Activated naive CD8-positive, alpha-beta T cell treated with anti-CD3 and anti-CD28 coated beads, Interleukin-2, amount 10 ng/mL, durations not matched to agents 7 days and 5 days (primary cell): ENCODE results near the gene OR4D1. TPM values are rescaled to one million over a fixed set of nuclear protein-coding genes. Genes with fewer than 3 reads are reported as not detected.
"Not testable (repeated sequence)": the region's sequence is repeated elsewhere in the genome, so short reads cannot be mapped to it uniquely, and the experiment has no call there.

ENCODE experiments used
- ATAC-seq: fragments of 150-1000 bp; cut with Tn5 transposase; one replicate; pipeline ENCODE4 v1.10.0; 2021; ENCODE audit warnings: low read depth, moderate library complexity
- POLR2A ChIA-PET: fragments of 350-600 bp; sonication (Branson Sonifier 250); formaldehyde crosslinking; loops from one replicate; lab custom pipeline; 2021; ENCODE audit warnings: antibody characterized with exemption; lab: Charles Lee
- DNase-seq: peaks from one replicate; pipeline ENCODE4 v3.0.0; 2021
- H3K27ac Mint-ChIP-seq: one replicate; pipeline ENCODE4 v1.8.0; 2022; ENCODE audit warnings: mild to moderate bottlenecking, mixed read lengths
- H3K27me3 Mint-ChIP-seq: one replicate; pipeline ENCODE4 v1.8.0; 2022; ENCODE audit warnings: mild to moderate bottlenecking, moderate library complexity, mixed read lengths
- H3K36me3 Mint-ChIP-seq: one replicate; pipeline ENCODE4 v1.8.0; 2021; ENCODE audit warnings: mild to moderate bottlenecking, mixed read lengths
- H3K4me1 Mint-ChIP-seq: one replicate; pipeline ENCODE4 v1.8.0; 2021; ENCODE audit warnings: mixed read lengths
- H3K4me3 Mint-ChIP-seq: one replicate; pipeline ENCODE4 v1.8.0; 2022; ENCODE audit warnings: mild to moderate bottlenecking, moderate library complexity, mixed read lengths
- H3K9me3 Mint-ChIP-seq: one replicate; pipeline ENCODE4 v1.8.0; 2021; ENCODE audit warnings: mixed read lengths
- total RNA-seq, 2 experiments: library from RNA; stranded (reverse); gene quantifications; one replicate each; pipeline ENCODE4 v1.2.3, GENCODE V29; 2021

Gene OR4D1
- total RNA-seq = under 1 TPM; 0.65 to 0.72 TPM

GRCh38 chr17:58147930-58148434 lies at the start of gene OR4D1:
Gene OR4D1 (plus strand): TSS chr17:58148384. CDS start chr17:58155154, 6,770 bp downstream.
- ATAC-seq (no peak), DNase-seq (no peak)
- Mint-ChIP-seq H3K4me1 (peaks cover 11% of the 10 kb centered on the region), H3K27me3 (peaks cover 14% of the 10 kb centered on the region), H3K9me3 (peaks cover 19% of the 10 kb centered on the region), H3K4me3 (no peak within 1 kb of the TSS), H3K27ac (no peak within 1 kb of the TSS), H3K36me3 (peaks cover 10% of the 10 kb centered on the region)
- POLR2A ChIA-PET = interaction anchor here (0.9 kb wide), 1 partner anchor 124 kb away, joined by 6 read pairs; no protein-coding TSS in a partner anchor

- POLR2A ChIA-PET = no interaction called here
- H3K36me3 Mint-ChIP-seq = peaks cover 3% of the 10 kb centered on the region
- peaks cover 8% of the 10 kb centered on the region for H3K4me1 Mint-ChIP-seq
- no peak overlapping the region for H3K27ac Mint-ChIP-seq
- H3K4me3 Mint-ChIP-seq = no peak overlapping the region
- no peaks in the 10 kb centered on the region for H3K9me3 Mint-ChIP-seq
- no peak for ATAC-seq
- no peak for DNase-seq
- H3K27me3 Mint-ChIP-seq = peaks cover 4% of the 10 kb centered on the region
Observed at GRCh38 chr17:58100506-58100905, 47.7 kb upstream of the OR4D1 start.

- H3K27ac Mint-ChIP-seq, ATAC-seq, H3K4me3 Mint-ChIP-seq, H3K4me1 Mint-ChIP-seq, H3K36me3 Mint-ChIP-seq, H3K27me3 Mint-ChIP-seq, H3K9me3 Mint-ChIP-seq, POLR2A ChIA-PET, DNase-seq: not testable (repeated sequence)
Observed at GRCh38 chr17:58101898-58102297, 46.3 kb upstream of the OR4D1 start.

- POLR2A ChIA-PET = no interaction called here
- DNase-seq (no peak), ATAC-seq (no peak)
- Mint-ChIP-seq H3K27ac (no peak overlapping the region), H3K36me3 (no peaks in the 10 kb centered on the region), H3K4me3 (no peak overlapping the region), H3K9me3 (no peaks in the 10 kb centered on the region), H3K27me3 (peaks cover 10% of the 10 kb centered on the region), H3K4me1 (peaks cover 1% of the 10 kb centered on the region)
Observed at GRCh38 chr17:58105093-58105492, 43.1 kb upstream of the OR4D1 start.

- POLR2A ChIA-PET = interaction anchor here (0.7 kb wide), 1 partner anchor 93 kb away, joined by 3 read pairs; no protein-coding TSS in a partner anchor
- H3K4me1 Mint-ChIP-seq = no peaks in the 10 kb centered on the region
- H3K36me3 Mint-ChIP-seq = no peaks in the 10 kb centered on the region
- H3K9me3 Mint-ChIP-seq = no peaks in the 10 kb centered on the region
- H3K4me3 Mint-ChIP-seq = no peak overlapping the region
- no peak overlapping the region for H3K27ac Mint-ChIP-seq
- ATAC-seq (no peak), DNase-seq (no peak)
- peaks cover 12% of the 10 kb centered on the region for H3K27me3 Mint-ChIP-seq
Observed at GRCh38 chr17:58107306-58107705, 40.9 kb upstream of the OR4D1 start.

- POLR2A ChIA-PET = no interaction called here
- H3K4me3 Mint-ChIP-seq = no peak overlapping the region
- peaks cover 15% of the 10 kb centered on the region for H3K27me3 Mint-ChIP-seq
- no peaks in the 10 kb centered on the region for H3K36me3 Mint-ChIP-seq
- DNase-seq (no peak), ATAC-seq (no peak)
- H3K27ac Mint-ChIP-seq = no peak overlapping the region
- no peaks in the 10 kb centered on the region for H3K9me3 Mint-ChIP-seq
- peaks cover 4% of the 10 kb centered on the region for H3K4me1 Mint-ChIP-seq
Observed at GRCh38 chr17:58109197-58109596, 39.0 kb upstream of the OR4D1 start.

GRCh38 chr17:58110012-58110411 lies 38.2 kb upstream of the OR4D1 start:
- Mint-ChIP-seq H3K27ac (no peak overlapping the region), H3K9me3 (no peaks in the 10 kb centered on the region), H3K36me3 (no peaks in the 10 kb centered on the region), H3K27me3 (peaks cover 11% of the 10 kb centered on the region), H3K4me1 (peaks cover 4% of the 10 kb centered on the region), H3K4me3 (no peak overlapping the region)
- no peak for DNase-seq
- POLR2A ChIA-PET = no interaction called here
- no peak for ATAC-seq

- ATAC-seq (no peak), DNase-seq (no peak)
- H3K27me3 Mint-ChIP-seq = peaks cover 11% of the 10 kb centered on the region
- H3K27ac Mint-ChIP-seq = no peak overlapping the region
- no peak overlapping the region for H3K4me3 Mint-ChIP-seq
- no peaks in the 10 kb centered on the region for H3K9me3 Mint-ChIP-seq
- POLR2A ChIA-PET = no interaction called here
- H3K4me1 Mint-ChIP-seq = peaks cover 4% of the 10 kb centered on the region
- no peaks in the 10 kb centered on the region for H3K36me3 Mint-ChIP-seq
Observed at GRCh38 chr17:58111676-58112075, 36.5 kb upstream of the OR4D1 start.

- no peak overlapping the region for H3K27ac Mint-ChIP-seq
- no peaks in the 10 kb centered on the region for H3K9me3 Mint-ChIP-seq
- peak; percentile 73 for ATAC-seq
- H3K4me1 Mint-ChIP-seq = peaks cover 4% of the 10 kb centered on the region
- POLR2A ChIA-PET = interaction anchor here (0.7 kb wide), 1 partner anchor 117 kb away, joined by 3 read pairs; no protein-coding TSS in a partner anchor
- DNase-seq = peak; percentile 80
- H3K36me3 Mint-ChIP-seq = no peaks in the 10 kb centered on the region
- no peak overlapping the region for H3K4me3 Mint-ChIP-seq
- H3K27me3 Mint-ChIP-seq = peaks cover 10% of the 10 kb centered on the region
Observed at GRCh38 chr17:58112970-58113631, 35.1 kb upstream of the OR4D1 start.

GRCh38 chr17:58113947-58114346 lies 34.2 kb upstream of the OR4D1 start:
- no peaks in the 10 kb centered on the region for H3K36me3 Mint-ChIP-seq
- DNase-seq = no peak
- H3K27ac Mint-ChIP-seq = no peak overlapping the region
- H3K4me3 Mint-ChIP-seq = no peak overlapping the region
- POLR2A ChIA-PET = no interaction called here
- peaks cover 4% of the 10 kb centered on the region for H3K4me1 Mint-ChIP-seq
- no peak for ATAC-seq
- H3K27me3 Mint-ChIP-seq = peaks cover 6% of the 10 kb centered on the region
- no peaks in the 10 kb centered on the region for H3K9me3 Mint-ChIP-seq

- ATAC-seq = no peak
- POLR2A ChIA-PET = no interaction called here
- H3K9me3 Mint-ChIP-seq = no peaks in the 10 kb centered on the region
Observed at GRCh38 chr17:58117382-58117781, 30.8 kb upstream of the OR4D1 start.

GRCh38 chr17:58119491-58119890 lies 28.7 kb upstream of the OR4D1 start:
- DNase-seq (no peak), ATAC-seq (no peak)
- H3K27me3 Mint-ChIP-seq = peaks cover 6% of the 10 kb centered on the region
- H3K4me3 Mint-ChIP-seq = no peak overlapping the region
- POLR2A ChIA-PET = no interaction called here
- no peaks in the 10 kb centered on the region for H3K9me3 Mint-ChIP-seq
- H3K27ac Mint-ChIP-seq = no peak overlapping the region
- no peaks in the 10 kb centered on the region for H3K36me3 Mint-ChIP-seq
- peaks cover 3% of the 10 kb centered on the region for H3K4me1 Mint-ChIP-seq

More at GRCh38 chr17:58117382-58117781, 30.8 kb upstream of the OR4D1 start:
- Mint-ChIP-seq H3K4me3 (no peak overlapping the region), H3K27ac (no peak overlapping the region), H3K4me1 (peaks cover 7% of the 10 kb centered on the region), H3K27me3 (peaks cover 8% of the 10 kb centered on the region), H3K36me3 (no peaks in the 10 kb centered on the region)
- DNase-seq = no peak

GRCh38 chr17:58120195-58120822 lies 27.9 kb upstream of the OR4D1 start:
- Mint-ChIP-seq H3K36me3 (no peaks in the 10 kb centered on the region), H3K27me3 (peaks cover 6% of the 10 kb centered on the region), H3K4me3 (no peak overlapping the region), H3K9me3 (no peaks in the 10 kb centered on the region), H3K4me1 (peaks cover 3% of the 10 kb centered on the region), H3K27ac (no peak overlapping the region)
- POLR2A ChIA-PET = no interaction called here
- no peak for DNase-seq
- peak; percentile 72 for ATAC-seq

- POLR2A ChIA-PET = interaction anchor here (1.0 kb wide), 1 partner anchor 51 kb away, joined by 5 read pairs; no protein-coding TSS in a partner anchor
- peak; percentile 70 for ATAC-seq
- no peaks in the 10 kb centered on the region for H3K36me3 Mint-ChIP-seq
- H3K9me3 Mint-ChIP-seq = no peaks in the 10 kb centered on the region
- H3K4me1 Mint-ChIP-seq = peaks cover 3% of the 10 kb centered on the region
- H3K27me3 Mint-ChIP-seq = peaks cover 6% of the 10 kb centered on the region
- H3K27ac Mint-ChIP-seq = no peak overlapping the region
- DNase-seq = no peak
- H3K4me3 Mint-ChIP-seq = no peak overlapping the region
Observed at GRCh38 chr17:58121925-58122324, 26.3 kb upstream of the OR4D1 start.
